HTR-8/SVneo (cell line): ENCODE data around the gene ACTL7B.

Experiments
- DNase-seq: peaks from one replicate; pipeline ENCODE4 v3.0.0; 2011; ENCODE audit warnings: low spot score, mixed read lengths; ENCODE audit not compliant: insufficient read length
- FAIRE-seq: peaks from 2 replicates; lab custom pipeline; 2011; peaks lifted over from hg19 to GRCh38; lab: Jason Lieb, UNC

Gene ACTL7B

GRCh38 chr9:108874058-108874788 lies 18.4 kb upstream of the ACTL7B start:
- FAIRE-seq (no peak), DNase-seq (no peak)

DNA sequence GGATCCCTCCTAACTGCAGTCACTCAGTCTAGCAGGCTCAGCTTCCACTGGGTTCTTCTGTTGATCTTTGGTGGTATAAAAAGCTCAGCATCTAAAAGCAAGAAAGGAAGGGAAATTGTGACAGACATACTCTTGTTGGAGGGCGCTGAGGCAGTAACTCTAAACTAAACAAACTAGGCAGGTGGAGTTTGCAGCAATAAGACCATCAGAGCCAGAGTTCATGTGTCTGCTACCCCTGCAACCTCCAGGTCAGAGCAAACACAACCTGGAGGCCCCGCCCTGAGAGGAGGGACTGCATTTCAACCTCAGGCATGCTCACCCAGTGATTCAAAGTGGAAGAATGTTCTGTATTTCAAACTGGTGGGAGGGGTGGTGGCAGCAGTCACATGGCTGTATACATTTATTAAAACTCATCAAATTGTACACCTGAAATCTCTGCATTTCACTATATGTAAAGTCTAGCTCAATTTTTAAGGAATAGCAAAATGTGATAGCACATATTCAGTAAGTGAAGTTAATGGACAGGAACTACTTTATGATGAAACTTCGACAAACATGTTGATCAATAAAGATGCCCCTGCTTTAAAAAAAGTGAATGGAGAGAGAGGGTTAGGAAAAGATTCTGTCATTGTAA lies 13.4 kb upstream of the ACTL7B start:
- FAIRE-seq: peak; percentile 16

DNA sequence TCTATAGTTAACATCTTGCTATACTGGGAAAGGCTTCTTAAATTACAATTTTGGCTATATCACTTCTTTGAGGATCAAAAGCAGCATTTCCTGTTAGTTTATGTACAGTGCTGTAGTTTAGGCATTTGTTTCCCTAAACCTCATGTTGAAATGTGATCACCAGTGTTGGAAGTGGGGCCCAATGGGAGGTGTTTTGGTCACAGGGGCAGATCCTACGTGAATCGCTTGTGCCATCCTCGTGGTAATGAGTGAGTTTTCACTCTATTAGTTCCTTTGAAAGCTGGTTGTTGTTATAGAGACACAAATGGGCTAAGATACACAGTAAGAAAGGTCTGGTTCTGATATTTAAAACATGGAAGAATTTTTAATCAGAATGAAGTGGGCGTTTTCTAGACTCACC lies 12.0 kb upstream of the ACTL7B start:
- DNase-seq: no peak
- no peak for FAIRE-seq

More for the DNA sequence above, 13.4 kb upstream of the ACTL7B start:
- no peak for DNase-seq

GRCh38 chr9:108867116-108867515 lies 11.3 kb upstream of the ACTL7B start:
- DNase-seq (no peak), FAIRE-seq (no peak)

- FAIRE-seq (no peak), DNase-seq (no peak)
Observed at GRCh38 chr9:108866001-108866420, 10.2 kb upstream of the ACTL7B start.

DNA sequence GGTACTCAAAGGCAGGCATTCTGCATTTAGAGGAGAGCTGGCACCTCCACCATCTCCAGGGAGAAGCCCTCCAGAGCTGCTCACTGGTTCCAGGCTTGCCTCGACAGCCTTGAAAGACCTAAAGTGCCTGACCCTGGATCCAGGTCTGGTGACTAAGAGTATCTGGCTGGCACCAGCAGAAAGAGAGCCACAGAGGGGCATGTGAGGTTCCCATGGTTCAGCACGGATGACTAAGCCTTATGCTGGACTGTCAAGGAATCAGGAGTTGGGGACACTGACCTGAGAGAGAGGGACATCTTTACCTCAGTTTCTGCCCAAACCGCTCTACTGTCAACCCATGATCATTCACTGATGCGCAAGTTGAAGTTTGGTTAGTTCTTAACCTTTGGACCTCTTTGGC lies 9.3 kb upstream of the ACTL7B start:
- FAIRE-seq: no peak
- no peak for DNase-seq

DNA sequence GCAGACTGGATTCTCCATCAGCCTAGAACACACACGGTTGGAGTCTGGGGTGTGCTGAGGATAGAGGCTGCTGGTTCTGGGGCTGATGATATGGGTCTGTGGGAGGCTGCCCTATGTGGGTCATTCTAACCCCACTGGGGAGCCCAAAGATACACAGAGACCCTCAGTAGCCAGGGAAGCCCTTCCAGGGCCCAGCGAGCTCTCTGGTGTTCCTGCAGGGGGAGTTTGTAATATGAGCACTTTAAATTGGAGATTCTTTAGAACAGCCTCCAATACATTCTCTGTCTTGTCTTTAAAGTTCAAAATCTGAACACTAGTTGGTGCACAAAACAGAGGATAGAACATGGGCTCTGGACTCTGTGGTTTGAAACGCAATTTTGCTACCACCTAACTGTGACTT lies 8.7 kb upstream of the ACTL7B start:
- DNase-seq: no peak
- FAIRE-seq: no peak

- DNase-seq: no peak
- no peak for FAIRE-seq
Observed at GRCh38 chr9:108863891-108864290, 8.1 kb upstream of the ACTL7B start.

GRCh38 chr9:108861997-108862396 lies 6.2 kb upstream of the ACTL7B start, which contains the start of gene ACTL7A:
TSS of gene ACTL7A (plus strand) at chr9:108862266. CDS start at chr9:108862323, 57 bp downstream.
- no peak for DNase-seq

GRCh38 chr9:108861464-108861863 lies 5.7 kb upstream of the ACTL7B start:
- FAIRE-seq (no peak), DNase-seq (no peak)

More at GRCh38 chr9:108861997-108862396, 6.2 kb upstream of the ACTL7B start, which contains the start of gene ACTL7A:
- no peak for FAIRE-seq

DNA sequence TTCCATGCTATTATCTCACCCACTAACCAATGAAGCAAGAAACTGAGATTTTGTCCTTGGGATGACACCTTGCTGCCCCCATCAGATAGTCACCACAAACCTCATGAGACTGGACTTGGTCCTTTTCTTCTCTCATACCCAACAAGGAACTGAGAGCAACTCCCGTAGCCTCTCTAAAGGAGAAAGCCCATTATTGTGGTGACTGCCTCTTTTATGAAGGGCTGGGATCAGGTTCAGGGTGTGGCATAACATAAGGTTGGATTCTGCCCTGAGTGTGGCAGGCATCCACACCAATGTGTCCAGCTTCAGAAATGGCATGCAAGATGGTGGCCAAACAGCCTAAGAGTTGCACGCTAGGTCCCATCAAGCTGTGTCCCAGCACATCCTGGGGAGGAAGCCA lies 5.0 kb upstream of the ACTL7B start:
- DNase-seq (no peak), FAIRE-seq (no peak)

GRCh38 chr9:108860354-108860753 lies 4.6 kb upstream of the ACTL7B start:
- DNase-seq: no peak
- FAIRE-seq: no peak

- DNase-seq (peak; percentile 37), FAIRE-seq (peak; percentile 75)
Observed at GRCh38 chr9:108859459-108860114, 3.8 kb upstream of the ACTL7B start.

- no peak for FAIRE-seq
Observed at GRCh38 chr9:108857572-108857971, 1.8 kb upstream of the ACTL7B start.

DNA sequence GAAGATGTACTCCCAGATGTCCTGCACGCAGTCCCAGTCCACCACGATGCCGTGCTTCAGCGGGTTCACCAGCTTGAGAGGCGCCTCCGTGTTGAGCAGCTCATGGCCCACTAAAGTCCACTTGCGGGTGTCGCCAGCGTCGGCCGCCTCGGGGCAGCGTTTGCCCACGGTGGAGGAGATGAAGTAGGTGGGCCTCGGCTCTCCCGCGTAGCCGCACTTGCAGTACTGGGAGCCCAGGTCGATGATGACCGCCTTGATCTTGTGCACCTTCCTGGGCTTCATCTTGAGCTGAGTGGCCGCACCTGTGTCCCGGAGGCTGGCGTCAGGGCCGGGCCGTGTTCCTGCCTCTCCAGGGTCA lies 278 bp downstream of the ACTL7B start:
- DNase-seq (no peak), FAIRE-seq (no peak)

More at GRCh38 chr9:108857572-108857971, 1.8 kb upstream of the ACTL7B start:
- no peak for DNase-seq

DNA sequence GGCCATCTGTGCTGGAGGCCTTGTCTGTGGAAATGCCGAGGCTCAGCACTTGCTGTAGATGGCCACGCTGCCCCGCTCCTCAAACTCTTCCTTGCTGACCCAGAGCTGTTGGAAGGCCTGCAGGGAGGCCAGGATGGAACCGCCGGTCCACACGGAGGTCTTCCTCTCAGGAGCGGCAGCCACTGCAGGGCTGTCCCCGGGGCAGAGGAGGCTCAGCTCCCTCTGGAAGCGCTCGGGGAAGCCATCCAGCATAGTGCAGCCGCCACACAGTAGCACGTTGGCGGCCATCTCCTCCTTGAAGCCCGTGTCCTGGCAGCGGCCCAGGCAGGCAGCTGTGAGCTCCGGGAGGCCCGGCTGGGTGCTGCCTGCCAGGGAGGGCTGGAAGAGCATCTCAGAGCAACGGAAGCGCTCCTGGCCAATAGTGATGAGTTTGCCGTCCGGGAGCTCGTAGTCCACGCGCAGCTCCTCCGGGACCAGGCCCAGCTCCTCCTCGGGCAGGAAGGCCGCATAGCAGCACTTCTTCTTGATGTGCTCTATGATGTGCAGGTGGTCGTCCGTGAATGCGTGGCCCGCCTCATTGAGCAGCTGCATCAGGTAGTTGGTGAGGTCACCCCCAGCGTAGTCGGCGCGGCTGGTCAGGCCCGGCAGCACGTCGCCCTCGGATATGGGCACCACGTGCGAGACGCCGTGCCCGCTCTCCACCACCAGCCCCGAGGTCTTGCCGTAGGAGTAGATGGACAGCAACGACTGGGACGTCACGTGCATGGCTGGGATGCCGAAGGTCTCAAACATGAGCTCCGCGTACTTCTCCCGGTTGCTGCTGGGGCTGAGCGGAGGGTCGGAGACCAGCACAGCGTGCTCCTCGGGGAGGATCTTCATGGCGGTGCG lies 901 bp downstream of the ACTL7B start:
- FAIRE-seq (no peak), DNase-seq (no peak)

- peak; percentile 16 for FAIRE-seq
- no peak for DNase-seq
Observed at GRCh38 chr9:108854094-108854493, 1.7 kb downstream of the ACTL7B start.

DNA sequence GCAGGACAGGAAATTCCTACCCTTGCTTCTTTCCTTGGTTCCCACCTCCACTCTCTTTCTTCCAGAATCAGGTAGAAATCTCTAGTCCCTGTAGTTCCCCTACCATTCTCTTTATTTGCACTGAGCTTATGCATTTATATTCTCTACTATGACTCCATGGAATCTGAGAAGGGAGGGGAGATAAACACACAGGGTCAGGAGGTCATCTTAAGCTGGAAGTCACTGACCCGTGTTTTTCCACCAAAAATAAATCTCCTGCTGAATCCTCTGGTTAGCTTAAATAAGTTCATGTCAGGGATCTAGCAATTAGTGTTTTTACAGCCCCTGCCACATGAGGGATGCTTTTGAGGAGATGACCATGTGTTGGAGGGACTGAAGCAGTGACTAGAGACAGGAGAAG lies 3.7 kb downstream of the ACTL7B start:
- no peak for DNase-seq
- no peak for FAIRE-seq

DNA sequence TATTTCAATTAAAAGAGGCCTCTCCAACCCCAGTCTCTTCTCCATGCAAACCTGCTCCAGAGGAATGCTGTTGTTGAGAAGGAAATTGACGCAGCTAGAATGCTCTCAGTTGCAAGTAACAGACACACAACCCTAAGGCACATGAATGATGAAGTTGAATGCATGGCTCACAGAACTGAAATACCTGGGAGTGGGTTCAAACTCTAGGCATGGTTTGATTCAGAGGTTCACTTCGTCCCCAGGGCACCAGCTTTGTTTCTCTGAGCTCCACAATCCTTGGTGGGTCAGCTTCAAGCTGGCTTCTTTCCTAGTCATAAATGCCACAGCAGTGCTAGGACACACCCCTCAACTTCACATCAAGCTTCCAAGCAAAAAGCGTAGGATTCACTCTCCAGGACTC lies 4.6 kb downstream of the ACTL7B start:
- DNase-seq (no peak), FAIRE-seq (no peak)

DNA sequence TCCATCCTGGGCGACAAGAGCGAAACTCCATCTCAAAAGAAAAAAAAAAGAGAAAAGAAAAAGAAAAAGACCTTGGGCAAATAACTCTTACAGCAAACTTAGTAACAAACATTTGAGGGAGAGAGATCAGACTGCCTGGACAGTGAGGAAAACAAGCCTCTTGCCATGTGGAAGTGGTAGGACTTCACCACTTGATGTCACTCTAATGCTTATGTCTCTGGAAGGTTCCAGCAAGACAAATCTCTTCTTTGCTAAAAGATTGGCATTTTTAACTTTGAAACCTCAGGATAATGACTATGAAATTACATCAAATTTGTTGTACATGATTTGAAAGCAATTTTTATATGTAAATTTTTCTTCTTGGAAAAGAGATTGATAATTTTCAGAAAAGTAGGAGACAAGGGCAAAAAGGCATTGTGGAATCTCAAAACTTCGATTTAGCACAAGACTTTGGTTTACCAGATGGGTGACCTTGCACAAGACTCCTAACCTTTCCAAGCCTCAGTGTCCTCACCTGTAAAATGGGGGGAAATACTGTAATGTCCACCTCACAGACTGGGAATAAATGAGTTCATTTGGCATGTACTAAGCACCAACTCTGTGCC lies 5.4 kb downstream of the ACTL7B start:
- FAIRE-seq (no peak), DNase-seq (peak; percentile 45)
